HG02642 (cell line): ENCODE data around the gene MAGIX.
"Not testable (repeated sequence)": the region's sequence is repeated elsewhere in the genome, so short reads cannot be mapped to it uniquely, and the experiment has no call there.

Source experiments
- ATAC-seq: cut with Tn5 transposase; IDR thresholded peaks from one replicate; pipeline ENCODE4 v1.9.1; 2021; ENCODE audit warnings: mild to moderate bottlenecking; ENCODE audit not compliant: unreplicated experiment, poor library complexity

Gene MAGIX

DNA sequence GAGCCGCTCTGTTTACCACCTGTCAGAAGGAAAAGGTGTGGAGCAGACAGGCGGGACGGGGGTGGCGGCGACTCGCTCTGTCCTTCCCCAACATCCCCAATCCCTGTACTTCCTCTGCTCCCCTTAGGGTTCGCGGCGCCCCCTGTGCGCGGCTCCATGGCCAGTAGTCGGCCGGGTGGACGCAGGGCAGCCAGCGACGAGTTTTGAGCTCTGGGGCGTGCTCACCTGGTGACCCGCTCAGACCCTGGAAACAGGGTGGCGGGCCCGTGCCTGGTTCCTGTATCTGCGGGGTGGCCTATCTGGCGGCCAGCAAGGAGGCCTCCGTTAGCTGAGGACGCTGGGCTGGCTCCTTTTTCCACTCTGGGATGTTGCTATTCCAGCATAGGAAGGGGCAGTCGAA is 5.4 kb upstream of the MAGIX start:
- no peak for ATAC-seq

DNA sequence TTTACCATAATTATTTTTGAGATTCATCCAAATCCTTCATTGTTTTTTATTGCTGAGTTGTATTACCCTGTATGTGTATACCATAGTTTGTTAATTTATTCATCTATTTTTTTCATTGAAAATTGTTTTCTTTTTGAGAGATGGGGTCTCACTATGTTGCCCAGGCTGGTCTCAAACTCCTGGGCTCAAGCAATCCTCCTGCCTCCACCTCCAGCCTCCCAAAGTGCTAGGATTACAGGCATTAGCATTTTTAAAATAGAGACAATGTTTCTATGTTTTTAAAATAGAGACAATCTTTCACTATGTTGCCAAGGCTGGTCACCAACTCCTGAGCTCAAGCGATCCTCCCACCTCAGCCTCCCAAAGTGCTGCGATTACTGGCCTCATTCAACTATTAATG is 1.6 kb upstream of the MAGIX start:
- no peak for ATAC-seq

DNA sequence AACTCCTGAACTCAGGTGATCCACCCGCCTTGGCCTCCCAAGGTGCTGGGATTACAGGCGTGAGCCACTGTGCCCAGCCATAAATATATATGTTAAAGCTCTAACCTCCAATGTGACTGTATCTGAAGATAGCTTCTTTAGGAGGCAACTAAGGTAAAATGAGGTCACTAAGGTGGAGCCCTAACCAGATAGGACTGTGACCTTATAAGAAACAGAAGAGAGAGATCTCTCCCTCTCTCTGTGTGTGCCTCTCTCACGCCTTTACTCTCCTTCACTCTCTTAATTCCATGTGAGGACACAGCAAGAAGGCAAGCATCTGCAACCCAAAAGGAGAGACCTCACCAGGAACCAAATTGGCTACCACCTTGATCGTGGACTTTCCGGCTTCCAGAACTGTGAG is 926 bp upstream of the MAGIX start:
- ATAC-seq, result no peak

DNA sequence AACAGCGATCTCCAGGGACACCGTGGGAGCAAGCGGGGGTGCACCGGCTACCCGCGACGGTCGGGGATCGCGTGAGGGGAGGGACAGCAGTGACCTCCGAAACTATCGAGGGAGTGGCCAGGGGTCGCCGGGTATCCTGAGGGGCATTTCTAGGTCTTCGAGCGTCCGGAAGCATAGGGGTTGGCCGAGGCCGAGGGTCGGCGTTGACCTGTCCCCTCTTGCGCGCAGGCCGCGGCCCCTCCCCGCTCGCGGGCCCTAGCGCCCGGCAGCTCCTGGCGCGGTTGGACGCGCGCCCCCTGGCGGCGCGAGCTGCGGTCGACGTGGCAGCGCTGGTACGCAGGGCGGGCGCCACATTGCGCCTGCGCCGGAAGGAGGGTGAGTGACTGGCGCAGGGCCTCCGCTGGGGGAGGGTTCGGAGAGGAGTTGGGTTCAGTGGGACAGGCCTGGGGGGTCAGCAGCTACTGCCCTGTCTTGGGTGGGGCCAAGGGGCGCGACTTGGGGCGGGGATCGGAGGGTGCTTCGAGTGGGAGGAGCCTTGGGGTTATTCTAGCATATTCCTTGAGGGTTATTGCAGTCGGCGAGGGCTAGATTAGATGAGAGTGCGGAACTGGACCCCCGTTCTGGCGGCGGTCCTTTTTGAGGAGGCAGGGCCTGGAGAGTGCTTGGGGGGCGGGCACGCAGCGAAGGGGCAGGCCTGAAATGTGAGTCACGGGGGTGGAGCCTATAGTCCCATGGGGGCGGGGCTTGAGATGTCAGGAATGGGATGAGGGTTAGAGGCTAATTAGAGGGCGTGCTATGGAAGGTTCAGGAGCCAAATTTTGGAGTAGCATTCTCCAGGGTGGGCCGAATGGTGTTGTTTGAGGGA is 1.2 kb downstream of the MAGIX start:
- ATAC-seq, result peak; percentile 60

DNA sequence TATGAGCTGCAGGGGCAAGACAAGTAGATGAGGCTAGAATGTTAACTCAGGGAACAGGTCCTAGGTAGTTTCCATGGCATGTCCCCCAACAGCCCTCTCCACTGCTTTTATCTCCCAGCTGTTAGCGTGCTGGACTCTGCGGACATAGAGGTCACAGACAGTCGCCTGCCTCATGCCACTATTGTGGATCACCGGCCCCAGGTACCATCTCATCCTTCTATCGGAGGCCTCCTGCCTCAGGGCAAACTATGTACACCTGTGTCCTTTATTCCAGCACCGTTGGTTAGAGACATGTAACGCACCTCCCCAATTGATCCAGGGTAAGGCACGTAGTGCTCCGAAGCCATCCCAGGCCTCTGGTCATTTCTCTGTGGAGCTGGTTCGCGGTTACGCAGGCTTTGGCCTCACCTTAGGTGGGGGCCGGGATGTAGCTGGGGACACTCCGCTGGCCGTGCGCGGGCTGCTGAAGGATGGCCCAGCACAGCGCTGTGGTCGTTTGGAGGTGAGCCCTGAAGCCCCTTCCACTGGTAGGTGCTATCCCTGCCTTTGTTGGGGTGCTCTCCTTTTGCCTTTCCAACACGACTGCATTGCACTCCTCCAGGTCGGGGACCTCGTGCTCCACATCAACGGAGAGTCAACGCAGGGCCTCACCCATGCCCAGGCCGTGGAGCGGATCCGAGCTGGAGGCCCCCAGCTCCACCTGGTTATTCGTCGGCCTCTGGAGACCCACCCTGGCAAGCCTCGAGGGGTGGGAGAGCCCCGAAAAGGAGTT is 2.2 kb downstream of the MAGIX start:
- no peak for ATAC-seq

DNA sequence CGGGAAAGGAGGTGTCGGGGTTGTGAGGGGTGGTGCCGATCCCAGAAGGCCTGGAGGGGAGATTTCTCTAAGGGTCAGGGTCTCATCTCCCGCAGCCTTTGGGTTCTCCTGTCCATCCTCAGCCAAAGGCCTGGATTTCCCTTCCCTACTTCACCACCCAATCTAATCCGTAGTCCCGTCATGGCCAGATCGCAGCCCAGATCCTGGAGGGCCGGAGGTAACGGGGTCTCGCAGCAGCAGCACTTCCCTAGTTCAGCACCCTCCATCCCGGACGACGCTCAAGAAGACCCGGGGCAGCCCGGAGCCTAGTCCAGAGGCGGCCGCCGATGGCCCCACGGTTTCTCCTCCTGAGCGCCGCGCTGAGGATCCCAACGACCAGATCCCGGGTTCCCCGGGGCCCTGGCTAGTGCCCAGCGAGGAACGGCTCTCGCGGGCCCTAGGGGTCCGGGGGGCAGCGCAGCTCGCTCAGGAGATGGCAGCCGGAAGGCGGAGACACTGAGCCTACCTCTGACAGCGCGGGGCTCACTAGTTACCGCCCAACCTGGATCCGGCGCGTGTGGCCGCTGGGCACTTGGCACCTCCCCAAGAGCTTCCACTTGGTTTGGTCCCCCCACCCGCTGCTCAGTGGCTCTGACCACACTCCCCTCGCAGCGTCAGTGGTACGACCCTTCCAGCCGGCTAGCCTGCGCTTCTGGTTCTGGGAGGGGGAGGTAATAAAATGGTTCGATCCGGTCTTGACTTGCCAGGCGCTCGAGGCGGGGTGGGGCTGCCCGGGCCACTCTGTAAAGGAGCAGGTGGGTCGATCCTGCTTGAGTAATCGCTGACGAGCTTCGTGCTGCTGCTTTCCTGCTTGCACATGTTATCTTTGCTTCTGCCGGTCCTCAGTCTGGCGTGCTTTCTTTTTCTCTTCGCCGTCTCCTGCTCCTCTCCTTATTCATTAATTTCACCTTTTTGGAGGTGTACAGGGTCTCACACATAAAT is 3.6 kb downstream of the MAGIX start:
- peak; percentile 39 for ATAC-seq

DNA sequence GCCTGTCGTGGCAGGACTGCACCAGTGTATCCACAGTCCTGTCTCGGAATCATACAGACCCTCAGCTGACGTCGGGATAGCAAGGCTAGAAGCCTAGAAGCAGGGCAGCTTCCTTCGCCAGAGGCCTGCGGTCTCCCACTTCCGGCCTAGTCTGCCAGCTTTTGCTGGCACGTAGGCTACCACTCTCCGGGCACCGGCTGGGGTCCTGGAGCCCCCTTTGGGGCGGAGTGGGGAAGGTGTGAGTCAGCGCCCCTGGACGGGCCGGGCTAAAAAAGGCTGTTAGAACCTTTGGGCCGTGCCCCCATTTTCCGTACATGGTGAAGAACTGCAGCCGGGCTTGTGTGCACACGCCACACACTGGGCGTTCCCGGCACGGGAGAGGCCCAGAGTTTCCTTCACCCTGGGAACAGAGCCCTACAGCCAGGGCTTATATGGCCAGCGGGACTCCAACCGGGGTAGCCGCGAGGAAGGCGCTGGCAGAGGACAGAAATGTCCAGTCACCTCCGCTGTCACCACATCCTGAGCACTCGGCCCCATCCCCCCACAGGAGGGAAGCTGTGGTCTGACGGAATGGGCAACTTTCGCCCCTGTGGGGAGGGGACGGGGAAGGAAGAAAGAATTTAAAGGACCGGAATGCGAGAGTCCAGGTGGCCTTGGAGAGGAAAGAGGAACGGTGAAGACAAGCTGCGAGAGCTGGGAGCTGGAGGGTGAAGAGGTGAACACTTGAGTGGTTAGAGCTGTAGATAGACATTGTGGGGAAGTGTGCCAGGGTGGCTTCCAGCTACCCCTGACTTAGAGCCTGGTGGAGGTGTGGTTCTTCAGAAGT is 4.6 kb downstream of the MAGIX start:
- ATAC-seq, result peak; percentile 28

DNA sequence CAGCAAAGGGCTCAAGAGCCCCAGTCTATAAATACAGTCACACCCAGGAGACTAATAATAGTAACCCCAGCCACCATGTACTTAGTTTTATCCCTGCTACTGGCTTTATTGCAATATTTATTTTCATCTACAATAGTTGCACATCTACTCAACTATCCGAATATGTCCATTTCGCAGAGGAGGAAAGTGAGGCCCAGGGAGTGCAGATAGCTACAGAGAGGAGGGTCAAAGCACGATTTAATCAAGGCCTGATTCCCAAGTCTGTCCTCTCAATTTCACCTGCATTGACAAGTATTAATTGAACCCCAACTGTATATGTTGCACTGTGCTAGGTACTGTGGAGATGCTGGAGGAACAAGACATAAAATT is 5.2 kb downstream of the MAGIX start:
- ATAC-seq, result no peak

DNA sequence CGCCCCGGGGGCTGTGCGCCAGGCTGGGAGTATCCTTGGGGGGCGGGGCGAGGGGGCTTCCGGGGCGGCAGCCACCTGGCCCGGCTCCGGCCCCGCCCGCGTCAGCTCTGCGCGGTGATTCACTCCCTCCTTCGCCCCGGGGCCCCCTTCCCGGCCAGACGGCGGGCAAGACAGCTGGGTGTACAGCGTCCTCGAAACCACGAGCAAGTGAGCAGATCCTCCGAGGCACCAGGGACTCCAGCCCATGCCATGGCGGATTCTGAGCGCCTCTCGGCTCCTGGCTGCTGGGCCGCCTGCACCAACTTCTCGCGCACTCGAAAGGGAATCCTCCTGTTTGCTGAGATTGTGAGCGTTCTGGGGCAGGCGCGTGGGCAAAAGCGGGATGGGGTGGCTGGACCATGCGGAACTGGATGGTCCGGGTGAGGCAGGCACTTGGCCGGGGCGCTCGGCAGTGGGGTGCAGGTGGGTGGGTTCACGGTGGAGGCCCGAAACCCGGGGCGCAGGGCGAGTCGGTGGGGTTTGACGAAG is 9.3 kb downstream of the MAGIX start, which contains the start of gene PLP2:
Gene PLP2, plus strand, starts transcription at position 147 of the 528 bp plus-strand sequence. Its CDS starts 103 bp downstream, at position 250.
- ATAC-seq, result peak; percentile 40

DNA sequence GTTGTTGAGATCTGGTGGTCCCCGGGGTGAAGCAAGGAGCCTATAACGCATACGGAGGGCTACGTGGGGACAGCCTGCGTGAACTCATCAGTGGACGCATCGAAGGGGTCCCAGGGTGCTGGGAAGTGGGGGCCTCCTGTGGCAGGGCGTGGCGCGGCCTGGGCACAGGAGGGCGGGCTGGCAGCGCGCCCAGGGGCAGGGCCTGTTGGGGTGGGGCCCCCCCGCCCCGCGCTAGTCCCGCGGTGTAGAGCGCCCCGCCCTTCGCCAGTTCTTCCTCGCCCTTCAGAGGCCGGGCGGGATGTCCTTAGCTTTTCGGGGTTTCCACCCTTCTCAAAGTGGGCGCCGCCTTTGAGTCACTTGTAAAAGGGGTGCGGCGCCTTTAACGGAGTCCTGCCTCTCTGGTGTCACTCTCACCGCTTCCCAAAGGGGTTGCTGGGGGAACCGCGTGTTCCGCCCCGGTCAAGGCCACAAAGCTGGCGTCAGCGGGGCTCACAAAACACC is 9.8 kb downstream of the MAGIX start:
- ATAC-seq, result peak; percentile 70

DNA sequence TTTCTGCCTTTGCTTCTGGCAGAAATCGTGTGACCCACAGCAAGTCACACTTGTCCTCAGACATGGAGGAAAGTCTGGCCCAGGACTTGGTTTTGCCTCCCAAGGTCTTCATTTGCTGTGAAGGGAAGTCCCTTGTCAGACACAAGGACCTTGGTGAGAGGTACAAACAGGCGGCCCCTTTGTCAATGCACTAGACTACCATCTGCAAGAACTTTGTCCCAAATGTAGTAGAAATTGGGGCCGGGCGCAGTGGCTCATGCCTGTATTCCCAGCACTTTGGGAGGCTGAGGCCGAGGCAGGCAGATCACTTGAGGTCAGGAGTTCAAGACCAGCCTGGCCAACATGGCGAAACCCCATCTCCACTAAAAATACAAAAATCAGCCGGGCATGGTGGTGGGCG is 11.0 kb downstream of the MAGIX start:
- ATAC-seq, result not testable (repeated sequence)

DNA sequence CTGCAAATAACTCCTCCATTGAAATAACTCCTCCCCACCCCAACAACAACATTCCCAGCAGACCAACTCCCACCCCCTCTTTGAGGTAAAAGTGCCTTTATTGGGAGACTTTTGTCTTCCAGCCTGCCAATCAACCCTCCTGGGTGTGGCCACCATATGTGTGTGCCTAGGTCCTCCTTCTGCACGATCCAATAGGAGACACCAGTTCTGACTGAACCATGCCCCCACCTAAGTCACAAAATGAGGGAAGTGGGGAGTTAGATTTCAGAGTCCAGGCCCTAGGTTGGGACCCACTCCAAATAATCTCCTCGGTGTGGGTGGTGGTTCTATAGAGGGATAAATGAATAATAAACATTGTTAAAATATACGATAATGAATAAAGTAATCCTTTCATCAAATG is 12.2 kb downstream of the MAGIX start:
- no peak for ATAC-seq

DNA sequence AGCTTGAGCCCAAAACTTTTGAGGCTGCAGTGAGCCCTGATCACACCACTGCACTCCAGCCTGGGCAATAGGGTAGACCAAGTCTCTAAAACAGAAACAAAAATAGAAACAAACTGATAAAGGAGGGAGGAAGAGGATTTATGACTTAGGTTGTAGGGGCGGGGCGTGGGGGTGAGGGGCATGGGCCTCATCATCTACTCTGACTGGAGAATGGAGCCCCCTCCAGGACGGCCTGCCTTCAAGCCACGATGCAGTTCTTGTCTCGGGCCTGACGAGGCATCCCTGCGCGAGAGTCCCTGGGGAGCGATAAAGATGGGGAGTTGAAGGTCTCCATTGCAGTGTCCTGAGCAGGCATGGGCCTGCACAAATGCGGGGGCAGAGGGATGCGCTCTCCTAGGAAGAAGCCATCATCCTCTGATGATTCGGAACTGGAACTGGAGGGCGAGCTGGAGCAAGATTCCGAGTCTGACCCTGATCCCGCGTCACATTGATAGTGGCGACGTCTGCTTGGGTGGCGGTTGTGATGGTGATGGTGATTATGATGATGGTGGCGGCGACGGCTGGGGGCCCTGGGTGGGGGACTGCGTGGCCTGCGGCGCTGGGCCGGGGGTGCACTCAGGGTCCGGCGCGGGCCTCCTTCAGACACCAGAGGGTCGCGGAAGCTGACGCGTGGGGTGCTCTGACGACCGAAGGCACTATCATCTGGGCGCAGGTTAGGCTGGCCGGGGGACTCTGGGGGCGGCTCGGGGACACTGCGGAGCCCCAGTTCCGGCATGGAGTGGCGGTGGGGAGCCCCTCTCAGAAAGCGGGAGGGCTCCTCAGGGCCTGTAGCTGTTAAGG is 13.1 kb downstream of the MAGIX start:
- ATAC-seq, result no peak

DNA sequence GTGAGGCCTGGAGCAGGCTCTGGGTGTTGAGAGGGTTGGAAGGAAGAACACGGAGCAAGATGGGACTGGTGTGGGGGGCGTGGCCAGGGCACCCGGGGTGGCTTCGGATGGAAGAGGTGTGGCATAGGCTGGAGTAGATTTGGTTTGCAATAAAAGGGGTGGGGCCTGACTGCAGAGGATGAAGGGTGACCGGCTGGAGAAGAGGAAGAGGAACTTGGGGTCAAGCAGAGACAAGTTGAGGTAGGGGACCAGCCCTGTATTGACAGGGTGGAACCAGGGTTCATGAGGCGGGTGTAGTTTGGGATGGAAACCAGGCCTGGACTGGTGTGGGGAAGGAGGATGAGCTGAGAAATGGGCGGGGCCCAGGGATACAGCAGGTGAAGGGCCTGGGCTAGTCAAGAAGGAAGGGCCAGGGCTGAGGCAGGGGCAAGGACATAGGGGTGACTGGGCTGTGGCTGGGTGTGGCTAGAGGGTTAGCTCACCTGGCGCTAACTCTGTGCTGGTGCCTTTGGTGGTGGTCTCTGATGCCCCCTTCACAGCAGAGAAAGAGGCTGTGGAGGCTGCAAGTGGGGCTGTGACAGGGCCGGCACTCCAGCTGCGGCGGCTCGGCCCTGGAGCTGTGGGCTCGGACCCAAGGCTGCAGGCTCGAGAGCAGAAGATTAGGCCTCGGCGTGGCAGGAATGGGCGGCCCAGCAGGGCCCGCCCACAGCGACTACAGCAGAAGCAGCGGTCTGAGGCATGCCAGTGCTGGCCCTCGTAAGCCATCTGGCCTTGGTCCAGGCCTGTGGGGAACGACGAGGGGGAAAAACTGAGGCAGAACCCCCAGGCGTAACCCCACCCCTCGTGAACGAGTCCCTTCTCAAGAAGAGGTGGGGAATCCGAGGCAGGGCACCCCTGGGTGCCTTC is 14.1 kb downstream of the MAGIX start:
- no peak for ATAC-seq

DNA sequence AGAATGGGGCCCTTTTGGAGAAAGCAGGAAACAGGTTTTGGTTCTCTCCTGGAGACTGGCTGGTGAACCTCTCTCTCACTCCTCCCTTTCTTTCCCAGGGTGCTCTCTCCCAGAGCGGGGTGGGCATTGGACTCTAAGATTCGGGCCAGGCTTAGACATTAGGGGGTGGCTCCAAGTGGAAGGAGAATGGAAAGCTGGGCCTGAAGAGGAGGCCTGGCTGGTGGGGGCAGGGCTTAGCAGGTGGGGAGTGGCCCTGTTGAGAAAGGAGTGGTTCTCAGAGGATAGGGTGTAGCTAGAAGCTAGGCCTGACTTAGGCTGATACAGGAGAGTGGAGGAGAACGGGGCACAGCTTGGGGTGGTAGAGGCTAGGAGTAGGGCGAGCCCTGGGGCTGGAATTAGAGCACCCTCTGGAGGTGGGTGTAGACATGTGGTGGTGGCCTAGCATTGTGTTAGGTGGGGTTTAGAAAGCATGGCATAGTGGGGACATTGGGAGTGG is 14.8 kb downstream of the MAGIX start:
- ATAC-seq, result no peak

DNA sequence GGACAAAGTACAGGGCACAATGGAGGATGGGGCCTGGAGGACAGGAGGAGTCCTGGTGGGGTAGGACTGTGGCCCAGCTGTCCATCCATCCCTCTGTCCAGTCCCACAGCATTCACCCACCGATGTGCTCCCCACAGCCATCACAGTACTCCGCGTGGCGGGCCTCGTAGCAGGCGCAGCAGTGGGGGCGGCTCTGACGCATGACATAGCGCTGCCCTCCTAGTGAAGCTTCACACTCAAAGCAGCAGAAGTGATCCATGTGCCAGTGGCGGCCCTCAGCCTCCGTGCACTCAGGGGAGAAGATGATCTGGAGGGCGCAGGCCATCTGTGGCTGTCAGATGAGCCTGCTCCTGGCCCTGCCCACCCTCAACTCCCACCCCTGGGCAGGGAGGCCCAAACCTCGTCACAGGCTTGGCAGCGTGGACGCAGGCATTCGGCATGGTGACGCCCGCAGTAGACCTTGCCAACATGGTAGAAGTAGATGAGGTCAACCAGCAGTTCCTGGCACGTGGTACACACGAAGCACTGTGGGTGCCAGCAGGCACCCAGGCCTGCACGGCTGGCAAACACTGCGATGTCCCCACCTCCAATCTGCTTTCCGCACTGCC is 15.4 kb downstream of the MAGIX start:
- ATAC-seq, result no peak

DNA sequence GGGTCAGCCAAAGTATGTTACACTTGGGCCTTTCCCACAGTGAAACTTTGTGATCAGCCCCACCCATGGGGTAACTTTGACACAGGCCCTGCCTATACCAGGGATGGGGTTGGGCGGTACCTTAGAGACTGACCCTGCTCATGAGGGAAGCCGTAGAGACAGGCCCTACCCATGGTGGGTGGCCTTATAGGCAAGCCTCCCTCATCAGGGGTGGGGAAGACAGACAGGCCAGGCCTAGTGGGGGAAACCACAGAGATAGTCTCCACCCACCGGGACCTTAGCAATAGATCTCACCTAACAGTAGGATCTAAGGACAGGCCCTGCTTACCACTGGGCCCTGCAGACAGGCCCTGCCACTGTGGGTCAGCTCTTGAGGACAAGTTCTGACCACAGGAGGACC is 16.0 kb downstream of the MAGIX start:
- ATAC-seq, result no peak
